Calu3 (cell line): ENCODE data around the gene COL4A4. TPM values are rescaled to one million over a fixed set of nuclear protein-coding genes. Genes with fewer than 3 reads are reported as not detected.

Source experiments
- BruUV-seq: library from RNA; stranded (reverse); fragments of 400-500 nt; replicated peaks from 2 replicates; lab custom pipeline; 2021; lab: Mats Ljungman, UMichigan
- CTCF ChIA-PET: fragments of 300-600 bp; sonication (Branson Sonifier 250); formaldehyde crosslinking; loops from one replicate; lab custom pipeline; 2022; ENCODE audit warnings: antibody characterized with exemption; lab: Charles Lee
- DNase-seq: peaks from one replicate; pipeline ENCODE4 v3.0.0; 2022
- H3K27ac Mint-ChIP-seq: one replicate; pipeline ENCODE4 v1.8.0; 2022; ENCODE audit warnings: mixed read lengths; ENCODE audit not compliant: unreplicated experiment
- H3K27me3 Mint-ChIP-seq: one replicate; pipeline ENCODE4 v1.8.0; 2022; ENCODE audit warnings: mixed read lengths; ENCODE audit not compliant: unreplicated experiment
- H3K36me3 Mint-ChIP-seq: one replicate; pipeline ENCODE4 v1.8.0; 2022; ENCODE audit warnings: mild to moderate bottlenecking, moderate library complexity, mixed read lengths; ENCODE audit not compliant: insufficient read depth, unreplicated experiment
- H3K4me1 Mint-ChIP-seq: one replicate; pipeline ENCODE4 v1.8.0; 2022; ENCODE audit warnings: mild to moderate bottlenecking, low read depth, mixed read lengths; ENCODE audit not compliant: unreplicated experiment
- H3K4me3 Mint-ChIP-seq: one replicate; pipeline ENCODE4 v1.8.0; 2022; ENCODE audit warnings: mild to moderate bottlenecking, low read depth, moderate library complexity, mixed read lengths; ENCODE audit not compliant: unreplicated experiment
- H3K9me3 Mint-ChIP-seq: one replicate; pipeline ENCODE4 v1.8.0; 2022; ENCODE audit warnings: low read depth, mixed read lengths; ENCODE audit not compliant: unreplicated experiment
- CTCF ChIP-seq: fragments of 200-600 bp; IDR thresholded peaks from one replicate; pipeline ENCODE4 v1.8.0; 2022; ENCODE audit warnings: antibody characterized with exemption; ENCODE audit not compliant: unreplicated experiment
- intact Hi-C: fragments of 100-400 bp; cut with micrococcal nuclease; formaldehyde crosslinking; loops from one replicate; pipeline ENCODE4 v1.10.0; 2022; ENCODE audit not compliant: unreplicated experiment
- total RNA-seq: library from RNA; stranded (reverse); gene quantifications from 2 replicates; pipeline ENCODE4 v1.2.3, GENCODE V29; 2022

COL4A4 gene
- total RNA-seq, 1 experiment from 2014 or later: 17.2 TPM

GRCh38 chr2:227185615-227186232, 21.7 kb upstream of the COL4A4 start:
- H3K9me3 Mint-ChIP-seq: no peaks in the 10 kb centered on the region
- TF ChIP-seq CTCF: no peak
- no peaks in the 10 kb centered on the region for H3K27me3 Mint-ChIP-seq
- no peak for DNase-seq
- BruUV-seq: no TSS peak
- peaks cover 4% of the 10 kb centered on the region for H3K36me3 Mint-ChIP-seq
- H3K27ac Mint-ChIP-seq: no peak overlapping the region
- H3K4me3 Mint-ChIP-seq: no peak overlapping the region
- intact Hi-C loops: no loop called here
- CTCF ChIA-PET: no interaction called here
- peaks cover 70% of the 10 kb centered on the region for H3K4me1 Mint-ChIP-seq

GRCh38 chr2:227183657-227184367, 19.8 kb upstream of the COL4A4 start:
- BruUV-seq: no TSS peak
- no peak overlapping the region for H3K27ac Mint-ChIP-seq
- peaks cover 85% of the 10 kb centered on the region for H3K4me1 Mint-ChIP-seq
- peaks cover 4% of the 10 kb centered on the region for H3K36me3 Mint-ChIP-seq
- H3K9me3 Mint-ChIP-seq: no peaks in the 10 kb centered on the region
- H3K4me3 Mint-ChIP-seq: no peak overlapping the region
- intact Hi-C loops: loop anchor here (5.0 kb wide), 1 partner anchor 38 kb away; no protein-coding TSS in a partner anchor
- TF ChIP-seq CTCF: no peak
- CTCF ChIA-PET: no interaction called here
- peak; percentile 67 for DNase-seq
- no peaks in the 10 kb centered on the region for H3K27me3 Mint-ChIP-seq

GRCh38 chr2:227182765-227183164, 18.8 kb upstream of the COL4A4 start:
- CTCF ChIA-PET: interaction anchor here (1.2 kb wide), 1 partner anchor 56 kb away, joined by 3 read pairs; no protein-coding TSS in a partner anchor

GRCh38 chr2:227180770-227181169, 16.8 kb upstream of the COL4A4 start:
- CTCF ChIA-PET: no interaction called here
- no peaks in the 10 kb centered on the region for H3K36me3 Mint-ChIP-seq

More at GRCh38 chr2:227182765-227183164, 18.8 kb upstream of the COL4A4 start:
- Mint-ChIP-seq H3K27ac (peak overlapping the region; percentile 30), H3K4me1 (peaks cover 83% of the 10 kb centered on the region), H3K36me3 (peaks cover 4% of the 10 kb centered on the region), H3K4me3 (no peak overlapping the region), H3K27me3 (no peaks in the 10 kb centered on the region), H3K9me3 (no peaks in the 10 kb centered on the region)
- intact Hi-C loops: loop anchor here (5.0 kb wide), 1 partner anchor 40 kb away; no protein-coding TSS in a partner anchor
- no peak for DNase-seq
- TF ChIP-seq CTCF: no peak
- BruUV-seq: no TSS peak

More at GRCh38 chr2:227180770-227181169, 16.8 kb upstream of the COL4A4 start:
- Mint-ChIP-seq H3K27ac (peak overlapping the region; percentile 82), H3K4me3 (peak overlapping the region; percentile 41), H3K27me3 (no peaks in the 10 kb centered on the region), H3K9me3 (no peaks in the 10 kb centered on the region), H3K4me1 (peaks cover 69% of the 10 kb centered on the region)
- TF ChIP-seq CTCF: no peak
- DNase-seq: no peak
- intact Hi-C loops: loop anchor here (2.0 to 5.0 kb wide), 2 partner anchors 16 to 42 kb away; partner anchors contain the start of genes COL4A3 and COL4A4
- BruUV-seq: no TSS peak
